NCI-H524 (cell line): Measurements from ENCODE around the gene FABP7.

Source experiments
- DNase-seq, 2 experiments: peaks; one replicate each; lab custom pipeline; 2025; lab: John Stamatoyannopoulos, UW

FABP7 gene

GRCh38 chr6:122758927-122759334, 20.6 kb upstream of the FABP7 start:
- no peak for DNase-seq

- no peak for DNase-seq
Observed at GRCh38 chr6:122760330-122760729, 19.2 kb upstream of the FABP7 start.

GRCh38 chr6:122766256-122766655, 13.3 kb upstream of the FABP7 start:
- no peak for DNase-seq

- peak; percentile 51 to 87 for DNase-seq
Observed at GRCh38 chr6:122770835-122771601, 8.5 kb upstream of the FABP7 start.

GRCh38 chr6:122772724-122773415, 6.6 kb upstream of the FABP7 start:
- DNase-seq, result no peak

GRCh38 chr6:122775975-122776374, 3.5 kb upstream of the FABP7 start:
- DNase-seq, result no peak

- DNase-seq, result no peak
Observed at GRCh38 chr6:122778302-122778701, 1.2 kb upstream of the FABP7 start.

- DNase-seq, result no peak
Observed at GRCh38 chr6:122778985-122779661, 393 bp upstream of the FABP7 start.

- DNase-seq, result no peak
Observed at GRCh38 chr6:122780114-122780513, 598 bp downstream of the FABP7 start.

- DNase-seq, result no peak
Observed at GRCh38 chr6:122781716-122782115, 2.2 kb downstream of the FABP7 start.

- DNase-seq, result no peak
Observed at GRCh38 chr6:122783401-122783800, 3.9 kb downstream of the FABP7 start.

- DNase-seq, result no peak
Observed at GRCh38 chr6:122785891-122786290, 6.4 kb downstream of the FABP7 start.

GRCh38 chr6:122787721-122788120, 8.2 kb downstream of the FABP7 start:
- DNase-seq, result no peak

GRCh38 chr6:122788208-122788607, 8.7 kb downstream of the FABP7 start:
- DNase-seq, result no peak

- peak in 1 of 2 experiments; percentile 42 for DNase-seq
Observed at GRCh38 chr6:122788663-122789181, 9.2 kb downstream of the FABP7 start.

GRCh38 chr6:122789182-122790027, 9.9 kb downstream of the FABP7 start, which contains the start of gene SMPDL3A:
Gene SMPDL3A (plus strand): TSS chr6:122789258. CDS start chr6:122789347, 89 bp downstream.
- peak; percentile 60 to 80 for DNase-seq

GRCh38 chr6:122790028-122790422, 10.5 kb downstream of the FABP7 start:
- DNase-seq, result no peak

- DNase-seq, result peak in 1 of 2 experiments; percentile 7
Observed at GRCh38 chr6:122790423-122791309, 11.2 kb downstream of the FABP7 start.

- peak in 1 of 2 experiments; percentile 2 for DNase-seq
Observed at GRCh38 chr6:122791310-122791679, 11.8 kb downstream of the FABP7 start.

- DNase-seq, result no peak
Observed at GRCh38 chr6:122792766-122793165, 13.2 kb downstream of the FABP7 start.

GRCh38 chr6:122797537-122797936, 18.0 kb downstream of the FABP7 start:
- DNase-seq, result no peak
